GM21367 (cell line): Measurements from ENCODE around the gene RNASE7.
"Not testable (repeated sequence)": the region's sequence is repeated elsewhere in the genome, so short reads cannot be mapped to it uniquely, and the experiment has no call there.

Source experiments
- ATAC-seq: cut with Tn5 transposase; IDR thresholded peaks from one replicate; pipeline ENCODE4 v1.9.1; 2021; ENCODE audit not compliant: unreplicated experiment

RNASE7 gene, protein sequence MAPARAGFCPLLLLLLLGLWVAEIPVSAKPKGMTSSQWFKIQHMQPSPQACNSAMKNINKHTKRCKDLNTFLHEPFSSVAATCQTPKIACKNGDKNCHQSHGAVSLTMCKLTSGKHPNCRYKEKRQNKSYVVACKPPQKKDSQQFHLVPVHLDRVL

DNA sequence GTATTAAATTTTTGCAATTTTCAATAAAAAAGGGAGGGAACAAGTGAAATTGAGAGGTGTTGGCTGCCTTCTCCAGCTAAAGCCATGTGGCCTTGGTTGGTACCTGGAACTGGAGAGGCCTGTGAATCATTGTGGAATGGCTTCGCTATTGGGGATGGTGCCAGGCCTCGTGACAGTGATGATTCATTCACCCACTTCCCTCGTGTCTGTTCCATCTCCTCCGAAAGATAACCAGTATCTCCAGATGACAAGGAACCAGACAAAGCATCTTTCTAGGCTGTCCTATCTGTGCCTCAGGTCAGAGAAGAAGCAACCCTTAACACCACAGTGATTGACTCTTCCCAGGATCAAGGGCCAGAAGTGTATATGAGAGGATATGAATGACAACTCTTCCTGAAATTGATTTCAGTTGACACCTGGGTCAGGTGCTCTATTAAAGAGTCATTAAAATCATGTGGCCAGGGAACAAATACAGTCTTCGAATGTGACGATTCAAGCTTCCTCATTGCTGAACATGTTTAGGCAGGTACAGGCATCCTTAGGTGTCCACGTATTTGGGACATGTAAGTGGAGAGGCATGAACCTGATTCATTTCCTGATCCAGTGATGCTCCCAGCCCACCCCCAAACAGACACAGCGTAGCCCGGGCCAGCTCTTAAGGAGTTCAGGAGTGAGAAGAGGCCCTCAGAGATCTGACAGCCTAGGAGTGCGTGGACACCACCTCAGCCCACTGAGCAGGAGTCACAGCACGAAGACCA lies at the start of gene RNASE7:
Gene RNASE7, plus strand, starts transcription at position 687 of the 758 bp plus-strand sequence. CDS start 631 bp downstream, outside the sequence.
- ATAC-seq, result no peak

DNA sequence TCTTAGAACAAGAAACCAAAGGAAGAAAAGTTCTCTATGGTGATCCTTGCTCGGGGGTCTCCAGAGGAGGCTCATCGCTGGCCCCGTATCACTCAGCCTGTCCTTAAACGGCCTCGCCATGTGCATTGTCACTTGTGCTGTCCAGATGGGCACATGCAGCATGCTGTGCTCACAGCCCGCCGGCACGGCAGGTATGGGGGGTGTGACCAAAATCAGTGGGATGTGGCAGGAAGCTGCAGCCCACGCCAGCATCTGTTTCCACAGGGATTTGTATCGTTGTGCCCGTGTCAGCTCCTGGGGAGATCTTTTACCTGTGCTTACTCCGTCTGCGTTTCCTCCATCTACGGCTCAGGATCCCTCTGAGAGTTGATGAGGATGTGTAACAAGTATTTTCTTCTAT lies 45.6 kb upstream of the RNASE7 start:
- ATAC-seq, result no peak

DNA sequence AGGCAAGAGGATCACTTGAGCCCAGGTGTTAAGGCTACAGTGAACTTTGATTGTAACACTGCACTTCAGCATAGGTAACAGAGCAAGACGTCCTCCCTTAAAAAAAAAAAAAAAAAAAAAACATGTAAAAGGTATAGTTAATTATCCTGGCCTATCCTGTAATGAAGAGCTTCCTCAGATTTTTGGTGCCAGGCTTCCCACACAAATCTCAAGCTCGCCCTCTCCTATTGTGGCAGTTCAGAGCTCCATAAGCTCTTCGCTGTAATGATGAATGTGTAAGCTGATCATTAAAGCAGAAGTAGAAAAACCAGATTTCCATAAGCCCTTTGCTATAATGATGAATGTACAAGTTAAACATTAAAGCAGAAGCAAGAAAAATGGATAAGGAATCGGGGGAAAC lies 45.0 kb upstream of the RNASE7 start:
- ATAC-seq, result no peak

DNA sequence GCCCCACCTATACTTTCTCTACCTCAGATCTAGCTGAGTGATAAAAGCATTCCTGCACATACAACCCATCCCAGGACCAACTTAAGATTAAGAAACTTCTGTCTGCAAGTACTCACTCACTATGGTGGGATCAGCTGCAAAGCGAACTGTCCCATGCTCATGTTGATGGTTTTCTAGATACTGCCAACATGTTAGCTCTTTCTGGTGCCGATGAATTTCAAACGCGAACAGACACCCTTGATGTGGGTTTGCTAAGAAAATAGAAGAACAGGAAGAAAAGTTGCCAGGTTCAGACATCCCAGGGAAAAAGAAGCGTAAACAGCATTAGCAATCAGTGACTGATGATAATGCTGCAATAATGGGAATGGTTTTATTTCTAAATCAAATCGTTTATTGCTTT lies 44.6 kb upstream of the RNASE7 start:
- no peak for ATAC-seq

DNA sequence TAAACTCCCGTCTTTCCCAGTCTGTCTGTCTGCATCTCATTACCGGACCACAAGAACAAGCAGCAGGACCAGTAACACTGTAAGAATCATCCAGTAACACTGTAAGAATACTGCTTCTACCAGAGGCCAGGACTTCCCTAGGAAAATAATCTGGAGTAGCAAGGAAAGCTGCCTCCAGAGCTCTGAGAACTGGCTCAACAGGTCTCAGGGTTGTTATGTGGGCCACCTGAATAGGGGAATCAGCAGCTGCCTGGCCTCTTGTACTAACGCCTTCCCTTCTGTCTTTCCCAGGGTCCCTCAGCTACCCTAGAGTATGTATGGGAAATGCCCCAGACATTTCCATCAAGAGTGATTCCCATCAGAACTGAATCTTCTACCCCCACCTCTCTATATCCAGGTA lies 44.0 kb upstream of the RNASE7 start:
- no peak for ATAC-seq

DNA sequence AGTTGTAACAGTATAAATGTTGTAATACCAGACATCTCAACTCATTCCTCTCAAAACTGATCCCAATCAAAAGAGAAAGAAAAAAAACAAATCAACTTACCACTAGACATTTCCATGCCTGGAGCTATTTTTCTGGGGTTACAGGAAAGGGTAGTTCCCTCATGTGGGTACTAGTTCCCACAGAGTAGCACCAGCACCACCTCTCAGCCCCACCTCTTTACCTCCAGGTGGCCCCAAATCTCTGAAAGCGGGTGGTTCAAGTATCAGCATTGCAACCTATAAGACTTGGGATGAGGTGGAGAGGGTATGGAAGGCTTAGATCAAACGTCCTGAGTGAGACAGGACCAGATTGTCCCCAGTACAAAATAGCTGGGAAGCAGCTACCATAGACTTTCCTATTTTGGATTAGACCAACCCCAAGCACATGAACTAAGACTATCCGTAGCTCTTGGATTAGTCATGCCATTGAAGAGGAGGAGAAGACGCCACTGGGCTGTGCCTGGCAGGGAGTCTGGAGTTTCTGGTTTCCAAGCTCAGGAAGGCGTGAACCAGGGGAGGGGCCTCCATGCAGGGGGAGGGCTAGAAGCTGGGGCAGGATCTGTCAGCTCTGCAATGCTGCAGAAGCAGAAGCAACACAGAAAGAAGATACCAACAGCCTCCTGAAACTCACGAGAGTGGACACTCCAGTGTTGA lies 43.3 kb upstream of the RNASE7 start, which contains the start of gene SLC39A2:
Gene SLC39A2, plus strand, starts transcription at position 620 of the 693 bp plus-strand sequence. CDS start 154 bp downstream, outside the sequence.
- ATAC-seq, result no peak

DNA sequence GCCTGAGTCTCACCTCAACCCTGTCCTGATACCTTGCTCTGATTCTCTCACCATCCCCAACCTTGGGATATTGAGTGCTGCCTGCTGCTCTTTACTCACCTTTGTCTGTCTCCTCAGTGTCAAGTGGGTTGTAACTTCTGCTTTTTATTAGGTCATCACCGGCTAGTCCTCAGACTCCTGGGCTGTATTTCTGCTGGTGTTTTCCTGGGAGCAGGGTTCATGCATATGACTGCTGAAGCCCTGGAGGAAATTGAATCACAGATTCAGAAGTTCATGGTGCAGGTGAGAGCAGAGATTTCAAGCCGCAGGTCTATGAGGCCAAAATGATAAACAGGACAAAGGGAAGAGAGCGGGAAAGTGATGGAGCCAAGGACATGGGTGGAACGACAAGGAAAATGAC lies 42.6 kb upstream of the RNASE7 start:
- no peak for ATAC-seq

DNA sequence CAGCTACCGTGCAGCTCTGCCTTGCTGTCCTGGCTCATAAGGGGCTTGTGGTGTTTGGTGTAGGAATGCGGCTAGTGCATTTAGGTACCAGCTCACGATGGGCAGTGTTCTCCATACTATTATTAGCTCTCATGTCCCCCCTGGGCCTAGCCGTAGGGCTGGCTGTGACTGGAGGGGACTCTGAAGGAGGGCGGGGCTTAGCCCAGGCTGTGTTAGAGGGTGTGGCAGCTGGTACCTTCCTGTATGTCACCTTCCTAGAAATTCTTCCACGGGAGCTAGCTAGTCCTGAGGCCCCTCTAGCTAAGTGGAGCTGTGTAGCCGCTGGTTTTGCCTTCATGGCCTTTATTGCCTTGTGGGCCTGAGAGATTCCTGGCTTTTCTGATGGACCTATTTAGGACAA lies 40.9 kb upstream of the RNASE7 start:
- no peak for ATAC-seq

DNA sequence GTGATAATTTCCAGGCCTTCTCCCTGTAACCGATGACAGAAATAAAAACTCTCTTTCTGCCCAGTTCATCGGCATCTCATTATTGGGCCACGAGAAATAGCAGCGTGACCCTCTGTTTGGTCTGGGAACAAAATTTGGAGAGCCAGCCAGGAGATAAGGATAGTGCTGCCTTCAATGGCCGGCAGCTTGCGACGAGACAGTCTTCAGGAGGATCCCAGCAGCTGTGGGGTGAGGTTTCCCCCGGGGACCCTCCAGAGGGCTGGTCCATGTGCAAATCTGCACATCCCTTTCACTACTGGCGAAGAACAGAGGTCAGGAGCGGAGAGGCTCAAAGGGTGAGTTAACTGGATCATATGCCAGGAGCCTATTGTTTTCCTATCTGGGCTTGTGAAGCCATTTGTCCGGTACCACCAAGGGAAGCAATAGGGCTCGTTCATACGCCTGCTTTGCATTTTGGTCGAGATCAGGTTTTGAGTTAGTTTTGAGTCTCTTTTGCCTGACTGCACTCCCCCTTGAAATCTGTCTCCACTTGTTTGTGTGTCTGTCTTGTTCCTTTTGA lies 38.3 kb upstream of the RNASE7 start:
- no peak for ATAC-seq

DNA sequence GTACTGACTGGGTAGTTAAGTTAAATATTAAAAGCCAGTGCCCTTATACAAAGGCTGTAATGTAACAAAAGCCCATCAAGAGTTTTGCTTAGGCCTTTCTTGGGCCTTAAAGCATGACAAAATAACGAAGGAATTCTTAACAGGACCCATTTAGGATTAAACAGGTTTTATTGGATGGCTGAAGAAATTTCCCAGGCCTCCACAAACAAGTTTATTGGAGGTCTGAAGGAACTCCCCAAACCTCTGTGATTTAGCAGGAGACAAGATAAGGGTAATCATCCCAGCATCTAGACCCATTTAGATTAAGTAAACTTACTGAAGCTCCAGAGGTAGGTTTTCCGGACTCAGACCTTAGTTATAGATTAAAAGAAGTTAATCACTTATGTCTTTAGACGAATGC lies 32.4 kb upstream of the RNASE7 start:
- not testable (repeated sequence) for ATAC-seq

DNA sequence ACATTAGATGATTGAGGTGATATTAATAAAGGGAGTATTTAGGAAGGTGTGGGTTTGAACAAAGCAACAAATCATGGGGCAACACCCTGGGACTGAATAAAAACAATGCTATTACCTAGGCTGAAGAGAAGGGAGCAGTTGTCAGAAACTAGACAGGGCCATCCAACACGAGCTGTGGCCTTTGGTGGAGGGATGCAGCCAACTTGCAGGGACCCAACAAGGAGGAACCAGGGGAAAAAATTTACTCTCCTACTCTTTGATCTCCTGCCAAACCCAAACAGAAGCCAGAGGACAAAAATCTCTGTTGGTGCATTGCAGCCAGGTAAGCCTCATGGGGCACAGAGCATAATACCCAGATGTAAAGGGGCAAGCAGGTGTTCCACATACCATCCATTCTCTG lies 31.0 kb upstream of the RNASE7 start:
- no peak for ATAC-seq

DNA sequence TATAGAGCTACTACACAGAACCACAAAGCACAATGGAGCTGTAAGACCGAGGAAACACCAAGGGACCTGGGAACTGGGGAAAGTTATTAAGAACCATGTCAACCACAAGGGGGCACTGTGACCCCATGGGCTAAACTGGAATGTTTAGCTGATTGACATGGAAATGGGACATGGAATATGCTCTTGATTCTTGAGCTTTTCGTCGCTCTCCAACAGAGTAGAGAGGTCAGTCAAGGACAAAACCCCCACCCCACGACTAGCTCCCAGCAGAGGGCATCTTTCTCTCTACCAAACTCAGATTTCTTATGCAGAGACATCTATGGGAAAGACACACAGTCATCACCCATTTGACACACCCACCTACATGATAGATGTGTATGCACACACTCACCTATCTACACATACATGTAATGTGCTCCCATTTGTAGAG lies 27.4 kb upstream of the RNASE7 start:
- ATAC-seq, result no peak

DNA sequence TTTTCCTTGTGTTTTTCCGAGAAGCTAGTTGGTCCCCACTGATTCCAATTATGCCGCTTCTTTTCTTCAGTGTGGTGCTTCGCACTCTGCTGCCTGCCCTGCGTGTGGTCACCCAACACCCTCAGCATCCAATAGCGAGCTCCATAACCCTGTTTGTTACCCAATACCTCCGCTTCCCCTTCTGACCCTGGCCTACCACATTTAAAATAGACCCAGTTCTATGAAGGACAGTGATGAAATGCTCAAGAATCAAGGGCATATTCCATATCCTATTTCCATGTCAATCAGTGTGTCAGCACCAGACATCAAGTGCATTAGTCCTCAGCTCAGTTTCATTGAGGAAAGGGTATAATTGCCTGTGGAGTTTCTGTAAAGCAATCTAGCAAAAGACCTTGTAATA lies 26.9 kb upstream of the RNASE7 start:
- ATAC-seq, result no peak

DNA sequence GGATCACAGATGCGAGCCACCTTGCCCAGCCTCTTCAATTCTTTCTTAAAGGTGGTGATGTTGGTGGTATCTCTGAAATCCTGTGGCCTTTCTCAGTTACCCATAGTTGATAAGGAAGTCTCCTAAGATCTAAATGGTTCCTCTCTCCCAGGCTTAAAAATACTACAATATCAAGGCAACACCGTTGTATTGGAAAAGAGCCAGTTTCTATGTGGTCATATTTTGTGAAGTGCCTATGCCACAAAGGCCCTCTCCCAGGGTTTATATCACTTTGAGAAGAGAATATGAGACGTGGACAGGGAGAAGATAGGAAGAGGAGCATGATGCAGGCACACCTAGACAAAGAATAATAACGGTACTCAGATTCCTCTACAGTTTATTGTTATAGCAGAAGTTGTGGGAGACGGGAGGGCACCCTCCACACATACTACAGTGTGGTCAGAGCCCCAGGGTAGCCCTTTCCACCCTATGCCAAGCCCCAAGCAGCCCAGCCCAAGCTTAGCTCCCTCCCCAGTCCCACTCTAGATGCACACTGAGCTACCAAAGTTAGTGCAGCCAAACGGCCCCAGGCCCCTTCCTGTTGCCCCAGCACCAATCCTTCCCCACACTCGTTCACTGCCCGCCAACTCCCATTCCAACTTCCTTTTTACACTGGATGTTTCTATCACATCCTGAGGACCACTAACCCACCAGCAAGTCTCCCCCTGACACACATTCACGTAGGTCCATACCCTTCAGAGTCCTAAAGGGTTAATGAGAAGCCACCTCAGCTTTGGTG lies 25.6 kb upstream of the RNASE7 start:
- ATAC-seq, result no peak

DNA sequence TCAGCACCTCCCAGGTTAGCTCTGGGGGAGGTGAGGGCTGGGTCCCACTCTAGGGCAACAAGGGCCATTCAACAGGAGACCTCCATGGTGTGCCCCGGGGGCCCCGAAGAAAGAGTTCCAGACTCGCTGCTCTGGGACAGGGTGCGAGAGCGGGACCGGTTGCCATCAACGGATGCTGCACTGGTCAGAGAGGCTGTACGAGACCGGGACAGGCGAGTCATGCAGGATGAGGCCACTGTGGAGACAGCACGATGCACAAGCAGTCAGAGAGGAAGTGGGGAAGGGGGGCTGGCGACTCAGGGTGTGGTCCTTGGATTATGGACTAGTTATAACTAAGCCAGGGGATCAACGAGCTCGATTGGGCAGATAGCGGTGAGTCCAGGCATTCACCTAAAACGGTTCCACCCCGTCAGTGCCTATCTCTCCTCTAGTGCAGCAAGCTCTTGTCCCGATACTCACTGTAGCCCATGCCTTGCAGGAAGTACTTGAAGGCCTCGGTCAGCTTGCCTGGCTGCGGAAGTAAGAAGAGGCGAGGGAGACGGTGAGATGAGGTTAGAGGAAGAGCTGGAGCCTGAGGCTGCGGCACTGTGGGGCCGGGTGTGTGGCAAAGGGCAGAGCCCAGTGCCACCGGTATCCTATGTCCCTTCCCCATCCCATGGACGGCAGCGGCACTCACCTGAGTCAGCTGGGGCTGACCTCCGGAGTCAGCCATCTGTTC lies 24.5 kb upstream of the RNASE7 start:
- ATAC-seq, result no peak

DNA sequence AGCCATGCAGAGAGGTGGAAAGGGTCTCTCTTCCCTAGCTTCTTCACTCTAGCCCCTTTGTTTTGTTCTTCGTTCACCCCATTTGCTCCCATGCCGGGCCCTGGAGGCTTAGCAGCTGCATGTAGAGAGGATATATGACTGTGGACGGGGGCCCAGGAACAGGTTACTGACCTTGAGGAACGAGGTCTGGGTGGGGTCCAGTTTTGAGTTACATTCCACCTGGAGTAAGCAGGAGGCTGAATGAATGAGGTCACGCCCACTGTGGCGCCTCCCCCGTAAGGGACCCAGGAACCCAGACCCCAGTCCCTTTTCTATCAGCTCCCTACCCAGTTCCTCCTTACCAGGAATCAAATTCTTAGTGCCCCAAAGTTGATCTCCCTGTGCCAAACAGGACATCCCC lies 23.9 kb upstream of the RNASE7 start:
- no peak for ATAC-seq

DNA sequence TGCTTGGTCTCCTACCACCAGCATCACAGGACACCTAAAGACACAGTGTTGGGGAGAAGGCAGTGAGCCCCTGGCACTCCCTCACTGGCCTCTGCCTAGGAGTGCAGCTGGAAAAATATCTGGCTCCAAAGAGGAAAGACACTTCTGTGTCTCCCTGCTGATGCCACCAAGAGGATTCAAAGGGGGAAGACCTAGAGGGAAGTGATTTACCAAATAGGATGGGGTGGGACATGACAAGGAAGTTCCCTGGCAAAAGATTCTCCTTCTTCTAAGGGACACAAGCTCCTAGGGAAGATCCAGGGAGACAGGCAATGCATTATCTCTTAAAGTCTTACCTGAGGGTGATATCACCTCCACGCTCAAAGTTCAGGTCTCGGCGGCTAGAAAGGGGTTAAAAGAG lies 23.4 kb upstream of the RNASE7 start:
- ATAC-seq, result no peak

DNA sequence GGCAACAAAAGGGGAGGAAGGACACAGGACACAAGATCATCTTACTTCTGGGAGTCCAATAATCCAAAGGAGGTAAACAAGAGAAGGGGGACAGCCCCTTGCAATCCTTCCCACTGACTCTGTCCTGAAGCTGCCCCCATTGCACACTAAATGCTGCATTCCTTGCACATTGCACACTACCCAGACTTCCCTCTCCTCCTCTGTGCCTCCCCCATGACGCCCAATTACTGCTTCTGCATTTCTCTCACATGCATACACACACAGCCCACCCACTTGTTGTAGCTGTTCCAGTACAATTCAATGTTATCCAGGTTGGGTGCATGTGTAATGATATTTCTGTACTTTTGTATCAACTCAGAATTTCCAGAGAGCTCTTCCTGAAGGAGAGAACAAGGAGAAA lies 22.8 kb upstream of the RNASE7 start:
- ATAC-seq, result no peak

DNA sequence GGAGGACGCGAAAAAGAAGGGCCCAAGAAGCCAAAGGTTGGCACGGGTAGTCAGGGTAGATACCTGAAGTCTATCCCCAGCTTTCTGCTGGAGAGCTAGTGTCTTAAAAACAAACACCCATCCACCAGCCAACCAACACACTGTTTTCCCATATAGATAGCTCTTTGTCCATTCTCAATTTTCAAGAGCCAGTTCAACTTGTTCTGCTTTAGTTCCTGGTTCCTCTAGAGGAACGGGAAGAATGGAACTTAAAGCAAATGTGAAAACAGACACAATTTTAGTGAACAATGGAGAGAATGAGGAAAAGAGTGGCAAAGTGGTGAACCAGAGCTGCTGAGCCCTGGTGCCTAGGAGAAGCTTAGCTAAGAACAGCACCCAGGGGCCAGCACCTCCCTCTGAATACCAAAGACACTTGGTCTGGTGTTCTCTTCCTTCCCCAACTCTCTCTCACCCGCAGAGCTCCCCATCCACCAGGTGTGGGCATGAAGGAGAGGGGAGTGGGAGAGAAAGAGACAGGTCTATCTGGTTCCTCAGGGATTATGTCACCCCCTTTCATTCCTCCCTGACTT lies 21.1 kb upstream of the RNASE7 start:
- no peak for ATAC-seq

DNA sequence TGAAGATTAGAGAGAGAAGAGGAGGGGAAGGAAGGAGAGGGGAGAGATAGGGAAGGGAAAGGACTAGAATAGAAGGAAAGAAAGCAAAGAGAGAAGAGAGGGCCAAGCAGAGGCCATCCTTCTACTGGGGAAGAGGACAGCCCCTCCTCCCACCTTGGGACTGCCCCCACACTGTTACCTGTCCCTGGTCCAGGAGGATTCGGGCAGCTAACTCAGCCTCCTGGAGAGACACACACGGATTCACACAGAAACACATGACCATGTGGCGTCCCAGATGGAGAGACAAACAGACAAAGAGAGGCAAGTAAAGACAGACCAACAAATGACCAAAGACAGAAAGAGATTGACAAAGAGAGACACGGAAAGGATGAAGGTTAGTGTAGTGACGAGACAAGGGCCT lies 19.5 kb upstream of the RNASE7 start:
- ATAC-seq, result no peak
